ENCODE data around the gene CPTP.
"Not testable (repeated sequence)": the region's sequence is repeated elsewhere in the genome, so short reads cannot be mapped to it uniquely, and the experiment has no call there.

CPTP gene

GRCh38 chr1:1306661-1307260 lies 17.8 kb upstream of the CPTP start:
- no peak for DNase-seq (ENCODE audit: low read depth in 3 of 3)

DNA sequence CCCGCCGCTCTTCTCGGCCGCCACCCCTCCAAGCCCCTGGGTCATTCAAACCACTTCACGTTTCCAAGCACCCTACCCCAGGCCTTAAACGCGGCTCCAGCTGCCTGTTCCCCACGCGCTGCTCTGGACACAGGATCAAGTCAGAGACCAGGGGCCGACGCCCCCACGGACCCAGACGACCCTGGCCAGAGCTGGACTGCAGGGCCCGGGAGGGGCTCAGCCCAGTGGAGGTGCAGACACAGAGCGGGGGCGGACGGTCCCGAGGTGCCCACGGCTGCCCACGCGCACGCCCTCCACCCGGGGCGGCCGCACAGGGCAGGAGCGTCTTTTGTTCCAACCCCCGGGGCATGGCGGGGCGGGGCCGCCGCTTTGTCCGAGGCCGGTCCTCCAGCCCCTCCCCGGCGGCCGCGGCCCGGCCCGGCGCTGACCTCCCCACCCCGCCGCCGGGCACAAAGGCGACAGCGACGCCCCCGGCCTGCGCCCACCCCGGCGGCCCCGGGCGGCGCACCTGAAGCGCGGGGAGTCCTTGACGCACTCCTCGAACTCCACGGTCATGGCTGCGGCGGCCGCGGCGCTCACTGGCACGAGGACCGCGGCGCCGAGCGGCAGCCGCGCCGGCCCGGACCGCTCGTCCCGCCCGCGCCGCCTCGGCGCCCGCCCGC lies 17.2 kb upstream of the CPTP start:
- no peak for DNase-seq (ENCODE audit: low read depth in 3 of 3)

DNA sequence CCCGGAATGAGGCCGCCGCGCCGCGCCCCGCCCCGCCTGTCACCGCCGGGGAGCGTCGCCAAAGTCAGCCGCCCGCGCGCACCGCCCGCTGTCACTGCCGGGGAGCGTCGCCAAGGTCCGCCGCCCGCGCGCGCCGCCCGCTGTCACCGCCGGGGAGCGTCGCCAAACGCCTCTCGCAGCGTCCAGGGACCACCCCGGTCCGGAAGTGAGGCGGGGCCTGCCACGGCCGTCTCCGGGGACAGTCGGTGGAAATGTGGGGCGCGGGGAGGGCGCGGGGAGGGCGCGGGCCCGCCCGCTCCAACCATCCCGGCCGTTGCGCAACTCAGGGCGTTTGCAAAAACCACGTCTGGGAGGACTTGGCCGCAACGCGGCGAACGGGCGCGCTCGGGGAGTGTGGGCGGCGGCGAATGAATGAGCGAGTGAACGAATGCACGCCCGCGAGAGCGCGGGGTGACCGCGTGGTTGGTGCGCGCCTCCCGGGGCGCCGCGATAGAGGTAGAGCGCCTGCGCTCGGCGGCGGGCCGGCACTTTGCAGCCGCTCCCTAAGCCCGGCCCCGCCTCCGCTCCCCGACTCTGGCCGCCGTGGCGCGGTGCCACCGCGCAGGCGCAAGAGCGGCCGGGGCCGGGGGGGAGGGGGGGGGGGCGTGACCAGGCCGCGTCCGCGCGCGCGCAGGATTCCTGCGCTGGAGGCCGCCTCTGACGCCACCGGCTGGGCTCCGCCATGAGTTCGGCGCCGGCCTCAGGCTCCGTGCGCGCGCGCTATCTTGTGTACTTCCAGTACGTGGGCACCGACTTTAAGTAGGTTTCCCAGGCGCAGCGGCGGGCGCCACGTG lies 16.5 kb upstream of the CPTP start, which contains the start of the genes ACAP3 and PUSL1:
Gene ACAP3 (minus strand): TSS at position 8 of the 833 bp plus-strand sequence. CDS start 115 bp downstream, outside the sequence.
Gene PUSL1 (plus strand): TSS at position 675 of the 833 bp plus-strand sequence. CDS start 47 bp downstream, at position 722.
- DNase-seq (ENCODE audit: low read depth in 3 of 3) = peak; percentile 77 to 88 (median 82)

DNA sequence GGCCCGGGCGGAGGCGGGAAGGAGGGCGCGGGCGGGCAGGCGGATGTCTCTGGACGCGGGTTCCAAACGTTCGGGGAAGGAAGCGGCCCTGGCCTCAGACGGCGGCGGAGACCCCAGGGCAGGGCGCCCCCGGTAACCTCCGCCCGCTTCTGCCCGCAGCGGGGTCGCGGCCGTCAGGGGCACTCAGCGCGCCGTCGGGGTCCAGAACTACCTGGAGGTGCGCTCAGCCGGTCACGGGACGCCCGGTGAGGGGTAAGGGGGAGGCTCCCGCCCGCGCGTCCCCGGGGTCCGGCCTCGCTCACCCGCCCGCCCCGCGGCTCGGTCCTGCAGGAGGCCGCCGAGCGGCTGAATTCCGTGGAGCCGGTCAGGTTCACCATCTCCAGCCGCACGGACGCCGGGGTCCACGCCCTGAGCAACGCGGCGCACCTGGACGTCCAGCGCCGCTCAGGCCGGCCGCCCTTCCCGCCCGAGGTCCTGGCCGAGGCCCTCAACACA lies 15.8 kb upstream of the CPTP start:
- no peak for DNase-seq (ENCODE audit: low read depth in 3 of 3)

DNA sequence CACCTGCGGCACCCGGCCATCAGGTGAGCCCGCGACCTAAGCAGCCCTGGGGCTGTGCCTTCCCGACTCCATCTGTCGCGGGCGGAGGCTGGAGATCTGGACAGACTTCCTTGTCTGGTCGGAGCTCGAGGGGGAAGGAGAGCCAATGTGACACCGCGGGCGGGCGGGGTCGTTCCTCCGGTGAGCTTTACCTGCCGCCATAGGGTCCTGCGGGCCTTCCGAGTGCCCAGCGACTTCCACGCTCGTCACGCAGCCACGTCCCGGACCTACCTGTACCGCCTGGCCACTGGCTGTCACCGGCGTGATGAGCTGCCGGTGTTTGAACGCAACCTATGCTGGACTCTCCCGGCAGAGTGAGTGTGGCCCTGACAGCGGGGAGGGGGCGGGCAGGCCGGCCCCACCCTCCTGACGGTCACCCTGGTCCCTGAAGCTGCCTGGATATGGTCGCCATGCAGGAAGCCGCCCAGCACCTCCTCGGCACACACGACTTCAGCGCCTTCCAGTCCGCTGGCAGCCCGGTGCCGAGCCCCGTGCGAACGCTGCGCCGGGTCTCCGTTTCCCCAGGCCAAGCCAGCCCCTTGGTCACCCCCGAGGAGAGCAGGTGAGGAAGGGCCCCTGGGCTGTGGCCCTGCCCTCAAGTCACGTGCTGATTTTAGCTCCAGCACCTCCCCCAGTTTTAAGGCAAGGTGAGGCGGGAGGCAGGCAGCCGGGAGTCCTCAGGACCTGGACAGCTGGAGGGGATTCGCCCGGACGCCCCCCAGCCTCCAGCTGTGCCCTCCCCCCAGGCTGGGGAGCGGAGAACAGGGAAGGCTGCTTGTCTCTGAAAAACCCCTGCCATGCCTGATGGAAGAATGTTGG lies 15.1 kb upstream of the CPTP start:
- DNase-seq (ENCODE audit: low read depth in 3 of 3) = no peak

DNA sequence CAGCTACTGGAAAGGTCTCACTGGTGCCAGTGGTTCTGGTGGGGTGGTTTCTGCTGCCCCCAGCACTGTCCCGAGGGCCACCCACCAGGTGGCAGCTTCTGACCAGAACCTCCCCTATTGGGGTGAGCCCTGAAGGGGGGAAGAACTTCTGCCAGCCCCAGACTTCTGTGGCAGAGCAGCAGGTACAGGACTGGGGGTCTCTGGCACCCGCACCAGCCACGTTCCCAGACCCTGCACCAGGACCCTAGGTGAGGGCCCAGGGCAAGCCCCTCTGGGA lies 14.6 kb upstream of the CPTP start:
- DNase-seq (ENCODE audit: low read depth in 3 of 3) = no peak

GRCh38 chr1:1310476-1311053 lies 14.0 kb upstream of the CPTP start:
- DNase-seq (ENCODE audit: low read depth in 3 of 3) = no peak

- no peak for DNase-seq (ENCODE audit: low read depth in 3 of 3)
Observed at GRCh38 chr1:1311107-1312104, 13.2 kb upstream of the CPTP start.

GRCh38 chr1:1312450-1313314 lies 11.9 kb upstream of the CPTP start:
- DNase-seq (ENCODE audit: low read depth in 3 of 3) = no peak

GRCh38 chr1:1313500-1314236 lies 10.9 kb upstream of the CPTP start:
- no peak for DNase-seq (ENCODE audit: low read depth in 3 of 3)

- DNase-seq (ENCODE audit: low read depth in 3 of 3) = no peak
Observed at GRCh38 chr1:1314237-1314586, 10.4 kb upstream of the CPTP start.

DNA sequence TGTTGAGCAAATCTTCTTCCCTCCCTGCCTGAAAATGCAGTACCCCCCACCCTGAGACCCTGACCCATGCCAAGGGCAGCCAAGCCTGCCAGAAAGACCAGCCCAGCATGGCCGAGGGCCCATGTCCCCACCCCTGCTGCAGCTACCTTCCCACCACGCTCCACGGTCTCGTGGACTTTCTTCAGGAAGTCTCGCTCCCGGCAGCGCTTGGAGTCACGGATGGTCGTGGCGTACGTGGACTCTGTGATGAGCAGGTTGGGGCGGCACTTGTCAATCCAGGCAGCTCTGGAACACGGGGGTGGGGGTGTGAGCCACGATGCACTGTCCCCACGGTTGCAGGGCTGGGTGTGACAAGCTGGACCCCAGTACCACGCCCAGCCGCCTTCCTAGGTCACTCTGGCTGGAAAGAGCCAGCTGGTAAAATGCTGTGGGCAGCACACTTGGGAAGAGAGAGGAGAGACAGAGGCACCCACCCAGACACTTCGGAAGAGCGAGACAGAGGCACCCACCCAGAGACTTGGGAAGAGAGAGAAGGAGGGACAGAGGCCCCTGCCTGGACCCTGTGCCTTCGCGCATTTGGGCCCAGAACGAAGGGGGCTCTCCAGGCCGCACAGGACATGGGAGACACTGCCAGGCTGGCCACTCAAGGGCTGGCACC lies 9.8 kb upstream of the CPTP start:
- no peak for DNase-seq (ENCODE audit: low read depth in 3 of 3)

- no peak for DNase-seq (ENCODE audit: low read depth in 3 of 3)
Observed at GRCh38 chr1:1315435-1315954, 9.1 kb upstream of the CPTP start.

GRCh38 chr1:1316199-1316598 lies 8.4 kb upstream of the CPTP start:
- DNase-seq (ENCODE audit: low read depth in 3 of 3) = not testable (repeated sequence)

- no peak for DNase-seq (ENCODE audit: low read depth in 3 of 3)
Observed at GRCh38 chr1:1317420-1317819, 7.2 kb upstream of the CPTP start.

DNA sequence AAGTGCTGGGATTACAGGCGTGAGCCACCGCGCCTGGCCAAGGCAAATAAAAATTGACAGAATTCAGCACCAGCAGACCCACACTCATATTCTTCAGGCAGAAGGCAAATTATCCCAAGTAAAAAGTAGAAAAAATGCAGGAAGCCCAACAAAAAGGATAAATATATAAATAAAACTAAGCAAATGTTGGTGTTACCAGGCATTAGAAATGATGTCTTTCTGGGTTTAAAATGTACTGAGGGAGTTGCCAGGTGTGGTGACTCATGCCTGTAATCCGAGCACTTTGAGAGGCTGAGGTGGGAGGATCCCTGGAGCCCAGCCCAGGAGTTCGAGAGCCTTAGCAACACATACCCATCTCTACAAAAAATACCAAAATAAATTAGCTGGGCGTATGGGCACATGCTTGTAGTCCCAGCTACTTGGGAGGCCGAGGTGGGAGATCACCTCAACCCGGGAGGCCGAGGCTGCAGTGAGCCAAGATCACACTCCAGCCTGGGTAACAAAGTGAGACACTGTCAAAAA lies 6.4 kb upstream of the CPTP start:
- DNase-seq (ENCODE audit: low read depth in 3 of 3) = no peak

All from stimulated activated CD4-positive, alpha-beta T cell treated with anti-CD3 and anti-CD28 coated beads, TNF-alpha, amount 100 ng/mL, for 48 hours (primary cell).